HepG2 (cell line): Measurements from ENCODE around the gene CNOT1. TPM values are rescaled to one million over a fixed set of nuclear protein-coding genes. Genes with fewer than 3 reads are reported as not detected.
A peak's percentile ranks its signal among the peaks of the same experiment; 100 is the strongest.

Experiments used
- GATAD2A ChIP-seq: IDR thresholded peaks from 2 replicates; pipeline ENCODE4 v1.6.1; 2016
- ZFY ChIP-seq: sonication (generic); formaldehyde crosslinking; IDR thresholded peaks from 2 replicates; pipeline ENCODE4 v1.4.0; 2020; ENCODE audit warnings: missing genetic modification reagents
- ZNF350 ChIP-seq: sonication (generic); formaldehyde crosslinking; IDR thresholded peaks from 2 replicates; pipeline ENCODE4 v1.4.0; 2020; ENCODE audit warnings: mild to moderate bottlenecking, low read depth, missing genetic modification reagents, borderline replicate concordance
- ZNF510 ChIP-seq: sonication (generic); formaldehyde crosslinking; IDR thresholded peaks from 2 replicates; pipeline ENCODE4 v1.4.0; 2020; ENCODE audit warnings: low read depth, mild to moderate bottlenecking, missing genetic modification reagents
- ZNF616 ChIP-seq: sonication (generic); formaldehyde crosslinking; IDR thresholded peaks from 2 replicates; pipeline ENCODE4 v1.5.0; 2020; ENCODE audit warnings: low read depth, mild to moderate bottlenecking, missing genetic modification reagents
- ZNF891 ChIP-seq: sonication (generic); formaldehyde crosslinking; IDR thresholded peaks from 2 replicates; pipeline ENCODE4 v1.5.0; 2020; ENCODE audit warnings: mild to moderate bottlenecking, missing genetic modification reagents
- polyA plus RNA-seq, 8 experiments: library from polyadenylated mRNA; depleted of rRNA in 3 of 8; stranded (reverse) in 7 of 8; unstranded in 1 of 8; fragments of >200 nt; fragmentation: Illumina TruSeq in 4 of 8; extraction: Trizol in 4 of 8; gene quantifications; 2 replicates each; pipeline versions ENCODE4 v1.2.1 to v1.2.3, GENCODE V29; 2011 to 2016; ENCODE audit warnings: low read depth in 4 of 8, missing spikeins in 1 of 8, mixed read lengths in 1 of 8; ENCODE audit not compliant: insufficient read depth in 1 of 8
- total RNA-seq, 5 experiments: library from RNA; depleted of rRNA; stranded (reverse); fragments of >200 nt; fragmentation: Illumina TruSeq; extraction: Trizol; gene quantifications; 2 replicates each; pipeline ENCODE4 v1.2.3, GENCODE V29; 2016; ENCODE audit warnings: low read depth in 1 of 5
- TF ChIP-seq, protein P1 (sequence below): sonication (generic); formaldehyde crosslinking; IDR thresholded peaks from 2 replicates; pipeline ENCODE4 v1.9.0; 2021; ENCODE audit warnings: missing genetic modification reagents, mild to moderate bottlenecking, borderline replicate concordance
- TF ChIP-seq, protein P2 (sequence below): IDR thresholded peaks from 2 replicates; pipeline ENCODE4 v1.6.1; 2012; ENCODE audit warnings: low read depth, low read length, improper control_type of control experiment
- TF ChIP-seq, protein P3 (sequence below): sonication (generic); formaldehyde crosslinking; IDR thresholded peaks from 2 replicates; pipeline ENCODE4 v1.4.0; 2020; ENCODE audit warnings: missing genetic modification reagents
- TF ChIP-seq, protein P4 (sequence below): sonication (generic); formaldehyde crosslinking; IDR thresholded peaks from 2 replicates; pipeline ENCODE4 v1.4.0; 2020; ENCODE audit warnings: missing genetic modification reagents
- TF ChIP-seq, protein P5 (sequence below): sonication (generic); formaldehyde crosslinking; IDR thresholded peaks from 2 replicates; pipeline ENCODE4 v1.5.1; 2020; ENCODE audit warnings: missing genetic modification reagents, mild to moderate bottlenecking, borderline replicate concordance
- TF ChIP-seq, protein P6 (sequence below): sonication (generic); formaldehyde crosslinking; conservative IDR thresholded peaks from 2 replicates; pipeline ENCODE4 v1.5.0; 2020; ENCODE audit warnings: missing genetic modification reagents
- TF ChIP-seq, protein P7 (sequence below): sonication (generic); formaldehyde crosslinking; IDR thresholded peaks from 2 replicates; pipeline ENCODE4 v1.5.1; 2020; ENCODE audit warnings: missing genetic modification reagents, mild to moderate bottlenecking, borderline replicate concordance

Gene CNOT1
- total and polyA plus RNA-seq, 2 of the 13 experiments (the other 11 are each of a cell fraction or from before 2014, with no cell fraction given) = 188 to 232 TPM

DNA sequence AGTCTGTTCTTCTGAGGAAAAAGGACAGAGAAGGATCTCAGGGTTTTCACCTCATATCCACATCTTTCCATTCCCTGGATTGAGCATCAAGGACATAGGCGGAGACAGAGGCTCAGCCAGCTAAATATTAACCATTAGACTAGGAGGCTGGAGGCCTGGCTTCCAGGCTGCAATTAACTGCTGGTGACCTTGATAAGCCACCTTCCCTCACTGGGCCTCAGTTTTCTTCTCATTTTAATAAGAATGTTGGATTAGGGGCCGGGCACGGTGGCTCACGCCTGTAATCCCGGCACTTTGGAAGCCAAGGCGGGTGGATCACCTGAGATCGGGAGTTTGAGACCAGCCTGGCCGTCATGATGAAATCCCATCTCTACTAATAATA is 25.6 kb upstream of the CNOT1 start (continued):
- TF ChIP-seq, protein P1, sequence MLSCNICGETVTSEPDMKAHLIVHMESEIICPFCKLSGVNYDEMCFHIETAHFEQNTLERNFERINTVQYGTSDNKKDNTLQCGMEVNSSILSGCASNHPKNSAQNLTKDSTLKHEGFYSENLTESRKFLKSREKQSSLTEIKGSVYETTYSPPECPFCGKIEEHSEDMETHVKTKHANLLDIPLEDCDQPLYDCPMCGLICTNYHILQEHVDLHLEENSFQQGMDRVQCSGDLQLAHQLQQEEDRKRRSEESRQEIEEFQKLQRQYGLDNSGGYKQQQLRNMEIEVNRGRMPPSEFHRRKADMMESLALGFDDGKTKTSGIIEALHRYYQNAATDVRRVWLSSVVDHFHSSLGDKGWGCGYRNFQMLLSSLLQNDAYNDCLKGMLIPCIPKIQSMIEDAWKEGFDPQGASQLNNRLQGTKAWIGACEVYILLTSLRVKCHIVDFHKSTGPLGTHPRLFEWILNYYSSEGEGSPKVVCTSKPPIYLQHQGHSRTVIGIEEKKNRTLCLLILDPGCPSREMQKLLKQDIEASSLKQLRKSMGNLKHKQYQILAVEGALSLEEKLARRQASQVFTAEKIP (CRISPR knock-in tag) = no peak
- TF ChIP-seq, protein P2, sequence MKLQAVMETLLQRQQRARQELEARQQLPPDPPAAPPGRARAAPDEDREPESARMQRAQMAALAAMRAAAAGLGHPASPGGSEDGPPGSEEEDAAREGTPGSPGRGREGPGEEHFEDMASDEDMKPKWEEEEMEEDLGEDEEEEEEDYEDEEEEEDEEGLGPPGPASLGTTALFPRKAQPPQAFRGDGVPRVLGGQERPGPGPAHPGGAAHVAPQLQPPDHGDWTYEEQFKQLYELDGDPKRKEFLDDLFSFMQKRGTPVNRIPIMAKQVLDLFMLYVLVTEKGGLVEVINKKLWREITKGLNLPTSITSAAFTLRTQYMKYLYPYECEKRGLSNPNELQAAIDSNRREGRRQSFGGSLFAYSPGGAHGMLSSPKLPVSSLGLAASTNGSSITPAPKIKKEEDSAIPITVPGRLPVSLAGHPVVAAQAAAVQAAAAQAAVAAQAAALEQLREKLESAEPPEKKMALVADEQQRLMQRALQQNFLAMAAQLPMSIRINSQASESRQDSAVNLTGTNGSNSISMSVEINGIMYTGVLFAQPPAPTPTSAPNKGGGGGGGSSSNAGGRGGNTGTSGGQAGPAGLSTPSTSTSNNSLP = peak; percentile 82; the same call in 1 of the 2 replicates
- TF ChIP-seq, protein P3, sequence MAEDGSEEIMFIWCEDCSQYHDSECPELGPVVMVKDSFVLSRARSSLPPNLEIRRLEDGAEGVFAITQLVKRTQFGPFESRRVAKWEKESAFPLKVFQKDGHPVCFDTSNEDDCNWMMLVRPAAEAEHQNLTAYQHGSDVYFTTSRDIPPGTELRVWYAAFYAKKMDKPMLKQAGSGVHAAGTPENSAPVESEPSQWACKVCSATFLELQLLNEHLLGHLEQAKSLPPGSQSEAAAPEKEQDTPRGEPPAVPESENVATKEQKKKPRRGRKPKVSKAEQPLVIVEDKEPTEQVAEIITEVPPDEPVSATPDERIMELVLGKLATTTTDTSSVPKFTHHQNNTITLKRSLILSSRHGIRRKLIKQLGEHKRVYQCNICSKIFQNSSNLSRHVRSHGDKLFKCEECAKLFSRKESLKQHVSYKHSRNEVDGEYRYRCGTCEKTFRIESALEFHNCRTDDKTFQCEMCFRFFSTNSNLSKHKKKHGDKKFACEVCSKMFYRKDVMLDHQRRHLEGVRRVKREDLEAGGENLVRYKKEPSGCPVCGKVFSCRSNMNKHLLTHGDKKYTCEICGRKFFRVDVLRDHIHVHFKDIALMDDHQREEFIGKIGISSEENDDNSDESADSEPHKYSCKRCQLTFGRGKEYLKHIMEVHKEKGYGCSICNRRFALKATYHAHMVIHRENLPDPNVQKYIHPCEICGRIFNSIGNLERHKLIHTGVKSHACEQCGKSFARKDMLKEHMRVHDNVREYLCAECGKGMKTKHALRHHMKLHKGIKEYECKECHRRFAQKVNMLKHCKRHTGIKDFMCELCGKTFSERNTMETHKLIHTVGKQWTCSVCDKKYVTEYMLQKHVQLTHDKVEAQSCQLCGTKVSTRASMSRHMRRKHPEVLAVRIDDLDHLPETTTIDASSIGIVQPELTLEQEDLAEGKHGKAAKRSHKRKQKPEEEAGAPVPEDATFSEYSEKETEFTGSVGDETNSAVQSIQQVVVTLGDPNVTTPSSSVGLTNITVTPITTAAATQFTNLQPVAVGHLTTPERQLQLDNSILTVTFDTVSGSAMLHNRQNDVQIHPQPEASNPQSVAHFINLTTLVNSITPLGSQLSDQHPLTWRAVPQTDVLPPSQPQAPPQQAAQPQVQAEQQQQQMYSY = peak; percentile 94
- TF ChIP-seq, protein P4, sequence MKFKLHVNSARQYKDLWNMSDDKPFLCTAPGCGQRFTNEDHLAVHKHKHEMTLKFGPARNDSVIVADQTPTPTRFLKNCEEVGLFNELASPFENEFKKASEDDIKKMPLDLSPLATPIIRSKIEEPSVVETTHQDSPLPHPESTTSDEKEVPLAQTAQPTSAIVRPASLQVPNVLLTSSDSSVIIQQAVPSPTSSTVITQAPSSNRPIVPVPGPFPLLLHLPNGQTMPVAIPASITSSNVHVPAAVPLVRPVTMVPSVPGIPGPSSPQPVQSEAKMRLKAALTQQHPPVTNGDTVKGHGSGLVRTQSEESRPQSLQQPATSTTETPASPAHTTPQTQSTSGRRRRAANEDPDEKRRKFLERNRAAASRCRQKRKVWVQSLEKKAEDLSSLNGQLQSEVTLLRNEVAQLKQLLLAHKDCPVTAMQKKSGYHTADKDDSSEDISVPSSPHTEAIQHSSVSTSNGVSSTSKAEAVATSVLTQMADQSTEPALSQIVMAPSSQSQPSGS (CRISPR knock-in tag) = no peak
- TF ChIP-seq, protein P5, sequence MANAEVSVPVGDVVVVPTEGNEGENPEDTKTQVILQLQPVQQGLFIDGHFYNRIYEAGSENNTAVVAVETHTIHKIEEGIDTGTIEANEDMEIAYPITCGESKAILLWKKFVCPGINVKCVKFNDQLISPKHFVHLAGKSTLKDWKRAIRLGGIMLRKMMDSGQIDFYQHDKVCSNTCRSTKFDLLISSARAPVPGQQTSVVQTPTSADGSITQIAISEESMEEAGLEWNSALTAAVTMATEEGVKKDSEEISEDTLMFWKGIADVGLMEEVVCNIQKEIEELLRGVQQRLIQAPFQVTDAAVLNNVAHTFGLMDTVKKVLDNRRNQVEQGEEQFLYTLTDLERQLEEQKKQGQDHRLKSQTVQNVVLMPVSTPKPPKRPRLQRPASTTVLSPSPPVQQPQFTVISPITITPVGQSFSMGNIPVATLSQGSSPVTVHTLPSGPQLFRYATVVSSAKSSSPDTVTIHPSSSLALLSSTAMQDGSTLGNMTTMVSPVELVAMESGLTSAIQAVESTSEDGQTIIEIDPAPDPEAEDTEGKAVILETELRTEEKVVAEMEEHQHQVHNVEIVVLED = no peak
- peak; percentile 34; the same call in 1 of the 2 replicates for TF ChIP-seq ZFY
- no peak for TF ChIP-seq ZNF510 (CRISPR knock-in tag)
- TF ChIP-seq GATAD2A = peak; percentile 54
- TF ChIP-seq, protein P6, sequence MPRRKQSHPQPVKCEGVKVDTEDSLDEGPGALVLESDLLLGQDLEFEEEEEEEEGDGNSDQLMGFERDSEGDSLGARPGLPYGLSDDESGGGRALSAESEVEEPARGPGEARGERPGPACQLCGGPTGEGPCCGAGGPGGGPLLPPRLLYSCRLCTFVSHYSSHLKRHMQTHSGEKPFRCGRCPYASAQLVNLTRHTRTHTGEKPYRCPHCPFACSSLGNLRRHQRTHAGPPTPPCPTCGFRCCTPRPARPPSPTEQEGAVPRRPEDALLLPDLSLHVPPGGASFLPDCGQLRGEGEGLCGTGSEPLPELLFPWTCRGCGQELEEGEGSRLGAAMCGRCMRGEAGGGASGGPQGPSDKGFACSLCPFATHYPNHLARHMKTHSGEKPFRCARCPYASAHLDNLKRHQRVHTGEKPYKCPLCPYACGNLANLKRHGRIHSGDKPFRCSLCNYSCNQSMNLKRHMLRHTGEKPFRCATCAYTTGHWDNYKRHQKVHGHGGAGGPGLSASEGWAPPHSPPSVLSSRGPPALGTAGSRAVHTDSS (CRISPR knock-in tag) = no peak
- TF ChIP-seq, protein P7, sequence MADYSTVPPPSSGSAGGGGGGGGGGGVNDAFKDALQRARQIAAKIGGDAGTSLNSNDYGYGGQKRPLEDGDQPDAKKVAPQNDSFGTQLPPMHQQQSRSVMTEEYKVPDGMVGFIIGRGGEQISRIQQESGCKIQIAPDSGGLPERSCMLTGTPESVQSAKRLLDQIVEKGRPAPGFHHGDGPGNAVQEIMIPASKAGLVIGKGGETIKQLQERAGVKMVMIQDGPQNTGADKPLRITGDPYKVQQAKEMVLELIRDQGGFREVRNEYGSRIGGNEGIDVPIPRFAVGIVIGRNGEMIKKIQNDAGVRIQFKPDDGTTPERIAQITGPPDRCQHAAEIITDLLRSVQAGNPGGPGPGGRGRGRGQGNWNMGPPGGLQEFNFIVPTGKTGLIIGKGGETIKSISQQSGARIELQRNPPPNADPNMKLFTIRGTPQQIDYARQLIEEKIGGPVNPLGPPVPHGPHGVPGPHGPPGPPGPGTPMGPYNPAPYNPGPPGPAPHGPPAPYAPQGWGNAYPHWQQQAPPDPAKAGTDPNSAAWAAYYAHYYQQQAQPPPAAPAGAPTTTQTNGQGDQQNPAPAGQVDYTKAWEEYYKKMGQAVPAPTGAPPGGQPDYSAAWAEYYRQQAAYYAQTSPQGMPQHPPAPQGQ (CRISPR knock-in tag) = no peak
- 0 out of 2 replicates have a peak, but pooled peaks have one; percentile 35 for TF ChIP-seq ZNF891
- TF ChIP-seq ZNF616 (CRISPR knock-in tag) = no peak
- 0 out of 2 replicates have a peak, but pooled peaks have one; percentile 17 for TF ChIP-seq ZNF350 (CRISPR knock-in tag)
